Activated CD4-positive, alpha-beta T cell treated with anti-CD3 and anti-CD28 coated beads, Interleukin-2, amount 50 U/mL, for 16 hours (primary cell): ENCODE measurements around the gene AGPS.
"Not testable (repeated sequence)": the region's sequence is repeated elsewhere in the genome, so short reads cannot be mapped to it uniquely, and the experiment has no call there.

Experiments
- DNase-seq: peaks from one replicate; pipeline ENCODE4 v3.0.0-alpha.2; 2020

Gene AGPS

DNA sequence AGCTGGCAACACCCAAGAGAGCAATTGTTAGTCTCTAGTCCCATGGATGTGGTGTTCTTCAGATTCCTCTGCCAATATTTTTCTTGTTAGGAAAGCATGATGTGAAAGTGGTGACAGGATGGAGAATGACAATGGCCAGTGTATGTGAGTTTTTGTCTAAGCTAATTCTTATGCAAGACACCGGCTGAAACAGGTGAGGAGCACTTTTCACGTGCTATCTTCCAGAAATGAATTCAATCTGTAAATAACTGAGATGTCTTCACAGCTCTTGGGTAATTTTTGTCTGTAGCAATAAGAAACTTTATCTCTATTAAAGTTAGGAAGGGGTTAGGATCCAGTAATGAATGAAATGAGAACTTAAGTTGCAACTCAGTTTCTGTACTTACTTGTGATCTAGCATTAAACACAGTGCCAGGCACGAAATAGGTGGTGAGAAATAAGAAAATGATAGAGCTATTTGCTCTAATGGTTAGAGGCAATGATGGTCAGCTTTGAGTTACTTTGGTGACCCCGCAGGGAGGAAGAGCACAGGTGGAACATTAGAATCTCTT, 676 bp upstream of the AGPS start:
- DNase-seq = no peak

DNA sequence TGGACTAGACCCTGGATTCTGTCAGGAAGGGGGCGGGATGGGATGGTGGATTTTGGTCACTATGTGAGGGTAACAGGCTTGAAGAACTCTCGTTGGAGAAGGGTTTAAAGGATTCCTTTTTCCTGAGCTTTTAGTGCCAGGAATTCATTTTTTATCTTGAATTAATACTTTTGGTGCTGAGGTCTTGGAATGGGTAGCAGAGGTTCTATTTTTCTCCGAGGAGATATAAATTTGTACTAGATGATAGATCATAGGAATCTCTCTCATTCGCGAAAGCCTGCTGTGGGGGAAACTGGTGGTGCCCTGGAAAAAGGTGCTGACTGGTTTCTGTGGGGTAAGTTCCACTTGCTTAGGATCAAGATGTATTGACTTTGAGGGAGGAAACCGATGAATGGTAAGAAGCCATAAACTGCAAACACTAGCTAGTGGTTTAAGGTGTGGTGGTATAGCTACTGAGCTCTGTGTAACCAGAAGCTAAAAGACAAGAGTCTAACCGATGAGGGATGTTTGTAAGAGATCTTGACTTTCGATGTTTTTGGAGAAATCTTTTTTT, 706 bp downstream of the AGPS start:
- peak; percentile 28 for DNase-seq

DNA sequence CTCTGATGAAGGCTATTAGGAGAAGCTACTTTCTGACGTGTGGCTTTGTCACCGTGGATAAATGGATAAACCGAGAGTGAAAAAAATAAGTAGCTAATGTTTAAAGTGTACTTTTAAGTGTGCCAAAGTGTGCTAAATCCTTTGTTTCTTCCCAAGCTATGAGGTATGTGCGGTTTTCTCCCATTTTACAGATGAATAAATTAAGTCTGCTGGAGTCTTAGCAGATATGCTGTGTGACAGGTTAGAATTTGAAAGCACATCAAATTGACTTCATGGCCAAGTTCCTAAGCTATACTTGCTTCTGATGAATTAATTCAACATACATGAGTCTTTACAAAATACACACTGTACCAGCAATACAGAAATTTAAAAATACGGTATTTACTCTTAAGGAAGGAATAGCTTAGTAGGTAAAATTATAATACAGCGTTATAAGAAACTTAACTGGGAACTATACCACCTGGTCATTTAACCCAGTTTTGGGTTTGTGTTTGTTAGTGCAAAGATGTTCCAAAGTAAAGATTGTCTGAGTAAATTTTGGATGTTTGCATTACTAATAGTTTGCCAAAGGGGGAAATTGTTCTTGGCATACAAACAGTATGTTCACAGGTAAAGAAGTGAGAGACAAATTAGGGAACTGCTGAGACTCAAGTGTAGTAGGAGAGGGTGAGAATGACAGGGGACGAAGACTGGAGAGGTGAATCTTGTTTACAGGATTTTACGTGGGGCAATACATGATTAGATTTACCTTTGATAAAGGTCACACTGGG, 1.4 kb downstream of the AGPS start:
- DNase-seq = no peak

DNA sequence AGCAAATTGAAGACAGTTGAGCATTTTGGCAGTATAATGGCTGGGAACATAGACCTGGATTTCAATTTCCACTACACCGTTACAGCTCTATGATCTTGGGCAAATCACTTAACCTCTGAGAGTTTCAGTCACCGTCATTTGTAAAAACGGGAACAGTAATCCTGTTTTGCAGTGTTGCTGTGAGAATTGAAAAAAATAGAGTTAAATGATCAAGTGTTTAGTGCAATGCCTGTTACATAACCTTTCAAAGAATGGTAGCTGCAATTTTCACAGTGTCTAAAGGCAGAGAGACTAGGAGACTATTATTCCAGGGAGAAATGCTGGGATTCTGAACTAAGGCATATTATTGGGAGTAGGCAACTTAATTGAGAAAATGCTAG, 2.0 kb downstream of the AGPS start:
- no peak for DNase-seq

DNA sequence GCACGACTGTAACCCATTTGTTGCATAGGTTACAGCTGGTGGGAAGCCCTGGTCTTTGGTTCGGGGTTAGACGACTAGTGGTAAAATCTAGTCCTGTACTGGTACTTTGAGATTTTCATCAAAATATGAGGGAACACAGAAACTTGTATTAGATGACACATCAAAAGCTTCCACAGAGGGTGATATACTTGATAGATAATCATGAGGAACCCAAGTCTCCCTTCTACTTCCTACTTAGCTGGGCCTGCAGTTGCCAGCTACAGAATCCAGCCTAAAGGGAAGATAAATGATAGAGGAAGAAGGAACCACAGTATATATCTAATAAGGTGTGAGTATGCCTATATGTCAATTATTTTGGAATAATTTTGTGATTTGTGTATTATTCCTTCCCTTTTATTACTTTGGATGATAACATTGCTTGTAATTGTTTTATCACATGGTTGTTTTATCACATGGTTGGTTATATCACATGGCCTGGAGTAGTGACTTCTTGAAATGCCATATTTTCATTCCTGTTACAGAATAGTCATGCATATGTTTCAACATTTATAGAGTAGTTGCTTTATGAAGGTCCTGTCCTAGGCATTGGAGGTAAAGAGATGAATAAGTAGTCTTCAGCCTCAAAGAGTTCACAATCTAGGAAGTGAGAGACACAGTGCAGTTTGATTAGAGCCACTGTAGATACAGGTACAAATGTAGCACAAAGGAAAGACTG, 2.9 kb downstream of the AGPS start:
- DNase-seq = no peak

DNA sequence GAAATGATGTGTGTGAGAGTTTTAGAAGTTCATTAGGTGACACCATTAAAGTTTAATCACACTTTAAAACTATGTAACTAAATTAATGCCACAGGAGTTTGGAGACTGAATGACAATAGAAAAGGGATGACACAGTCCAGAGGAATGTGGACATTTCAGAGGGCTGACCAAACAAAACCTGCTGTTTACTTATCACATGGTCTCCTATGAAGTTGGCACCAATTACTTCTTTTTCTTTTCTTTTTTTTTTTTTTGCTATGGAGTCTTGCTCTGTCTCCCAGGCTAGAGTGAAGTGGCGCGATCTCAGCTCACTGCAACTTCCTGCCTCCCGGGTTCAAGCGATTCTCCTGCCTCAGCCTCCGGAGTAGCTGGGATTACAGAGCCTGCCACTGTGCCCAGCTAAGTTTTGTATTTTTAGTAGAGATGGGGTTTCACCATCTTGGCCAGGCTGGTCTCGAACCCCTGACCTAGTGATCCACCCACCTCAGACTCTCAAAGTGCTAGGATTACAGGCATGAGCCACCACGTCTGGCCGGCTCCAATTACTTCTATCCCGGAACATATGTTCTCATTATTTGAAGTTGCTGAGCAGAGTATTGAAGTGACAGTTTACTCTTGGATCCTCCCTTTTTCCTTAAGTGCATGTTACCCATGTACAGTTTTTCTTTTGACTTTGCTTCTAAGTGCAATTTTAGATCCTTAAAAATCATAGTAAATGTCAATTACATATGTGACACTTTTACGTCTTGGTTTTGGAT, 4.3 kb downstream of the AGPS start:
- DNase-seq = no peak

DNA sequence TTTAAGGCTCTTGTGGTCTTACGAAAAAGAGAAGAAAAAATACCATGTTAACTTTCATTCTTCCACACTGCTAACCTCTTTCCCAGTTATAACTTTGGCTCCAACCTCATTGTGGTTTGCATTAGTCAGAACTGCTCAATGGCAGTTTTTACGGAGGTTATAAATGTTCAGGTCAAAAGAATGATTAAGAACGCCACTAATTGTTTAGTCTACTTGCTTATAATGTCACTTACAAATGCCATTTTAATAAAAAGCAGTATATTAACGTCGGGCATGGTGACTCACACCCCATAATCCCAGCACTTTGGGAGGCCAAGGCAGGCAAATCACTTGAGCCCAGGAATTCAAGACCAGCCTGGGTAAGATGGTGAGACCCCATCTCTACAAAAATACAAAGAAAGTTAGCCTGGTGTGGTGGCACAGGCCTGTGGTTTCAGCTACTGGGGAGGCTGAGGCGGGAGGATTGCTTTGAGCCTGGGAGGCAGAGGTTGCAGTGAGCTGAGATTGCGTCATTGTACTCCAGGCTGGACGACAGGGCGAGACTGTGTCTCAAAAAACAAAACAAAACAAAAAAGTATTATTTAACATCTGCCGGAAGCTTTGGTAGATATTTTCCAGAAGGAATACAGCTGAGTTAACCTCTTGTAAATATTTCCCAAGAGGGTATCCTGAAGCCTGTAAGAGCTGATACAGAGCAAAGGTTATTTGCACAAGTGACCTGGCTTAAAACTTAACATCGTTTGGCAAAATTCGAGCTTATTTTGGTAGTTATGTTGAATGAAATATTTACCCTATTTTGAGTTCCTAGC, 5.1 kb downstream of the AGPS start:
- DNase-seq = peak; percentile 65

DNA sequence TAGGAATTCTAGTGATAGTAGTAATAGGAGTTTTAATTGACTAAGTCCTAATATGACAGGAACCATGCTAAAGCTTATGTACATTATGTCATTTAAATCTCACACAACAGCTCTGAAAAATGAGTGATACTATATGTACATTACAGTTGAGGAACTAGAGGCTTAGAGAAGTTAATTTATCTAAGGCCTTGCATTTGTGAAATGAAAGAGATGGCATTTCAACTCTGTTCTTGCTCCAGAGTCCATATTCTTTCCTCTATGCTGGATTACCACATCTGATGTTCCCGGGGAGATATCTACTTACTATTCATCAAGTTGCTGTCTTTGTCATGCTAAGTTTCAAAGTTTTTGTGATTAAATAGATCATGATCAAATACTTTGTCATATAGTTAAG, 5.7 kb downstream of the AGPS start:
- DNase-seq = no peak

DNA sequence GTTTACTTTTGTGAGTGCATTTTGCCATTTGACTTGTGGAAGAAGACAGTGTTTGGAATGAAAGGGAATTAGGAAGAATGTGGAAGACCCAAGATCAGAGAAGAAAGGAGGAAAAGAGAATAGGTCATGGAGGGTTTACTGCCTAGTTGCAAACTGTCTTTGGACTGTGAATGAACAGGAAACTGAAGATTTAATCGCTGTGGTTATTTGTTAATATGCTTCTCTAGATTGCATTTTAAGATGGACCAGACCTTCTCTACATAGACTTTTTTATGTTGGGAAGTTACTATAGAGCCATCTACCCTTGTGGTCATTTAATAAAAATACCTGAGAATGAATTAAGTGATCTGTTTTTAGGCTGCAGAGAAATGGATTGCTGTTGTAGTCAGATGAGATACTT, 6.2 kb downstream of the AGPS start:
- no peak for DNase-seq

DNA sequence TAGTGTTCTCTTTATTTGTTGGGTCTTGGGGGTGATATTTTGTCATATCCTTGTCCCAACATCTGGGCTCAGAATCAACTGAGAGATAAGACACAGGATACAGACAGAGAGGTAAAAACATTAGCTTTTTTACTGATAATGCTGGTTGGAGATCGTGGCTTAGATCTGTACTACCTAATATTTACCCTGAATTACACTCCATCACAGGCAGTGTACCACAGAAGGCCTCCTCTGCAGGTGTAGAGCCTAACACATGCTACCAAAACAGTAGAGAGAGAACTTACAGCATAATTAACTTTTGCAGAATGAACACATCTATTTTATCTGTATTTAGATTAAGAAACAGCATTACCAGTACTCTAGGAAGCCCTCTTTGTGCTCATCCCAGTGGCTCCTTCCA, 6.8 kb downstream of the AGPS start:
- DNase-seq = no peak

DNA sequence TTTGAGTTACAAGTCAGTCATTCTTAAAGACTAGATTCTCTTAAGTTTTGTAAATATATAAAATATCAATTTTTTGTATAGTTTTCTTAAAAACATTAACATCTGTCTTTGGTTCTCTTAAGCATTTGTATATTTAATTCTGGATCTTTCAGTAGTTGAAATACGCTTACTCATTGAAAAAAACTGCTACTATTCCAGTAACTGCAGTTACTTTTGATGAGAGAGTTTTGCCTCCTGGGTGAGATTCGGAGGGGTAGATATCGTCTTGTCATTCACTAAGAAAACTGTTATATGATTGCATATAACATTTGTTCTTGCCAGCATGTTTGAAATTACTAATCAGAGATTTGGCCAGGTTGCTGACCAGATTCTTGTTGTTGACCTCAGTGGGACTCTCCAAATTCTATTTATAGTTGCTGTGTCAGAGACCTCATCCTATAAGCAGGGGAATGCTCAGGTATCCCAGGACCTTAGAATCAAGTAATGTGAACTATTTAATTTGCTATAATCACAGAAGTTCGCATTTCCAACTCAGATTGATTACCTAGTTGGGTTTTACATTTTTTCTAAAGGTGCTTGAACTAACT, 7.9 kb downstream of the AGPS start:
- no peak for DNase-seq

DNA sequence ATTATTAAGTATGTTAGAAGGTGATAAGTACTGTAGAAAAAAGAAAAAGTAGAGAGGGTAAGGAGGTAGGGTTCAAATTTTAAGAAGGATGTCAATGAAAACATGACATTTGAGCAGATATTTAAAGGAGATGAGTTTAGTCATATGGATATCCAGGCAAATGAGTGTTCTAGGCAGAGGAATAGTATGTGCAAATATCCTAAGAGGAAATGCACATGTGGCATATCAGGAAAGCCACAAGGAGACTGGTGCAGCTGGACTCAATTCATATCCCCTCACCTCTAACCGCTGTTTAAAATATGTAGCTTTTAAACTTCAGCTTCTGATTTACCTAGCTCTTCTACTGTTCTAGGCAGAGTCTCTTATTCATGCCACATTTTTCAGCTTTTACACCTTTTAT, 9.5 kb downstream of the AGPS start:
- DNase-seq = no peak

DNA sequence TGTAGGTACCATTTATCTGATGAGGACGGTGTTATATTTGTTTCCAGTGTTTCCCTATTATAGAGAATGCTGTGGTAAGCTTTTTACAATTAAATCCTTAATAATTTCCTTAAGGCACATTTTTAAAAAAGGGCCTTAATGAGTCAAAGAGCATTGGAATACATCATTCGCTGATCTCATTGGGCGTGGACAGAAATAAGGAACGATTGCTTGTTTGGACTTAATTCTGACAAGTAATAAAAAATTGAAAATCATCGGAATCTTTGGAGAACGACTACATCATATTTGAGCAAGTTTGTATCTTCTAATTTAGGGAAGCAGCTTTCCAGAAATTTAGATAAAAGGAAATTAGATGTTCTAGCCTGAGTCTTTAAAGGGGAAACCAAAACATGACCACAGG, 11.3 kb downstream of the AGPS start:
- no peak for DNase-seq

DNA sequence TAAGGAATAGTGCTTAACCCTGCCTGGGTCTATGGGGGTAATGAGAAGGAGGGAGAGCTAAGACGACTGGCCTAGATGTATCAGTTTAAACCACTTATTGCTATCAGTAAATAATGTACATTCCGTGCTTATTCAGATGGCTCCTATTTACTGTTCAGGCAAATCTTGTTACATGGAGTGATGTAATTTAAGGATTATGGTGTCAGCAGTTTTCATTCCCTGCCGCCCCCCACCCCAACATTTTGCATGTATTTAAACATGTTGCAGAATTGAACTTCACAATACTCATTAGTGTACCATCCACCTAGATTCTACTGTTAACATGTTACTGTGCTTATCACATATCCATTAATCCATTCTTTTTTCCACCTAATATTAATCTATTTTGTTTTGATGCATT, 11.7 kb downstream of the AGPS start:
- DNase-seq = no peak

DNA sequence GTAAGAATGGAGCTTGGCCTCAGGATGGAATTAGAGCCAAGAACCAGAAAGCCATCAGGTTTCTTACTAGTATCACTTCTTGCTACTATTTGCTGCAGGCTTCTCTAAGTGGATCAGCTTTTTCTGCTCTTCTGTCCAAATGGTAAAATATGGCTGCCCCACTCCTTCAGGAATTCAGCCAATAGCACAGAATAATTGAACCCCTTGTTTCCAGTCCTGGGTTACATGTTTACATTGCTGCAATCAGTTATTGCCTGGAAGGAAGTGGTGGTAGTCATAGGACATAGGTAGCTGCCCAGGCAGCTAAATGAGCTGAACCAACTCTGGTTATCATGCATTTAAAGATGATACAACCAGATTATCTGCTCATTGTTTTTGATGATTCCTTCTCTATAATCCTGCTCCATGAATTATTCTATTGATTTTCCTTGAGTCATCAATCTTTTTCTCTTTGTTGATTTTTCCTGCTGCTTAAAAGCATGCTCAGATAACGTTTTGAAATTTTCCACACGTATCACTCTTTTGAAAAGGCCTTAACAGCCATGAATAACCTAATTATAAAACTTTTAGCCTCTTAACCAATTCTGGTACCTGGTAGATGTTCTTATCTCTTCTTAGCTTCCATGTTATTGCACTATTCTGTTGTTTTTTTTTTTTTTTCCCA, 12.6 kb downstream of the AGPS start:
- no peak for DNase-seq

DNA sequence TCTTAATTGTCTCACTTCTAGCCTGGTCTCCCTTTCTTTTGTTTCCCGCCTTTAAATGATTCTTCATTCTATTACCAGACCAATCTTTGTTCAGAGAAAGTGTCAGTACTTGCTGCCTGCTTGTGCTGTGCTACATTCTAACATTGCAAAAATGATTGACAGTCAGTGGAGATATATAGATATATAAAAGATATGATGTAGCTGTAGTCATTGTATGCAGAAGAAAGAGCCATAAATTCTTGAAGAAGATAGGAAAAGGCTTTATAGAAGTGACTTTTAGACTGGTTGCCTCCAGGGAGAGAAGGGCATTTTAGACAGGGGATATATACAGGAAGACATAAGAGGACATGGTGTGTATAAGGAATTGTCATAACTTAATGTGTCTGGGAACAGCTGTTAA, 13.6 kb downstream of the AGPS start:
- DNase-seq = no peak

DNA sequence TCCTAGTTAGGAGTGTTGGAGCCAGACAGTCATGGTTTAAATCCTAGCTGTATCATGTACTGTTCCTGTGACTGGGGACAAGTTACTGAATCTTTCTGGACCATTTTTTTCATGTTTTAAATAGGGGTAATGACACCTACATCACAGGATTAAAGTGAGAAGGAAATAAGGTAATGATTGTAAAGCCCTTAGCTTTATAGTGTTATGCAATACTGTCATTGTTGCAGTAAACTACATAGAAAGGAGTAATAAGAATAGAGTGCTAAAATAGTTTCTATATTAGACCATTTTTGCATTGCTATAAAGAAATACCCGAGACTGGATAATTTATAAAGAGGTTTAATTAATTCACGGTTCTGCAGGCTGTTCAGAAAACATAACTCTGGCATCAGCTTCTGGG, 14.5 kb downstream of the AGPS start:
- DNase-seq = no peak

DNA sequence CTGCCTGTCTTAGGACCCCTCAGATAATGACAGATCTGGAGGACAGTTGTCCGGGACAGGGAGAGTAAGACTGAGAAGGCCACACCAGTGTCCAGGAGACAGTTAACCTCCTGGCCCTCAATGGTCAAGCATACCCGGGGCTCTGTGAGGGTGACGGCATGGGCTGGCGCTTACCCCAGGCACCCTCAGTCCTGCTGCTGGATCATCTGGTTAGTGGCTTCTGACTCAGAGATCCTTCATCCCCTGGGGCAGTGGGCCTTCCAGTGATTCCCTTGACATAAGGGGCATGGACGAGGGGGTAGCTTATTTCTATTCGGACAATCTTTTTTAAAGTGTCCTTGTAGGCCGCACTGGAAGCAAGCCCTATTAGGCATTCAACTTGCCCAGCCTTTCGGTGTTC, 18.1 kb downstream of the AGPS start:
- DNase-seq = not testable (repeated sequence)

DNA sequence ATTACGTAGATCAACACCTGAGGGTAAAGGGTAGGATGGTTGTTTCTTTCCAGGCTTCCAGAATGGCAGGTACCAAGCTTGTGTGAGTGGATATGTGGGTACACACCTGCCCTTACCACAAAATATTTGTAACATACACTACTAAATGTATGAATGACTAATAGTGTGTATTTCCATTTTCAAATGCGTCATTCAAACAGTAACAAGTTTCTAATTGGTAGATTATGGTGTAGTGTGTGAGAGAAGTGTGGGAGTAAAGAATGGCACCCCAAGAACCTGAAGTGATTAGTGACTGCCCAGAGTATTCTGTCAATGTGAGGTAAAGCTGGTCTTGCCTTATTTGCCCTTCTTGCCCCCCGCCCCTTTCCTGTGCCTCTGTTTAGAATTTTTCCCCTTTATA, 21.1 kb downstream of the AGPS start:
- DNase-seq = no peak

DNA sequence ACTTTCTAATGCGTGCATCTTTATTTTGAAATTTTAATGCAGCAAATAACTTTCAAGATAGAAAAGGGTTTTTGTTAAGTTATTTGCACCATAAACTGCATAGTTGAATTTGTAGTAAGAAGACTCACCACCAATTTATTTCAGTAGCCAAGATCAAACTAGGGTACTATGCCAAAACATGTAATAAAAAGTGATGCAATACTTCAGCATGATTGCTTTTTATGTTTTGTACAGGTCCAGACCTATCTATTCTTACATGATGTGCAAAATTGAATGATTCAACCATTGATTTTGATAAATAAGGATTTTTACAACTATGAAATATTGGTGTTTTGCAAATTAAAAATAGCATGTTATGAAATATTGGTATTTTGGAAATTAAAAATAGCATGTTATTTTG, 26.7 kb downstream of the AGPS start:
- no peak for DNase-seq

DNA sequence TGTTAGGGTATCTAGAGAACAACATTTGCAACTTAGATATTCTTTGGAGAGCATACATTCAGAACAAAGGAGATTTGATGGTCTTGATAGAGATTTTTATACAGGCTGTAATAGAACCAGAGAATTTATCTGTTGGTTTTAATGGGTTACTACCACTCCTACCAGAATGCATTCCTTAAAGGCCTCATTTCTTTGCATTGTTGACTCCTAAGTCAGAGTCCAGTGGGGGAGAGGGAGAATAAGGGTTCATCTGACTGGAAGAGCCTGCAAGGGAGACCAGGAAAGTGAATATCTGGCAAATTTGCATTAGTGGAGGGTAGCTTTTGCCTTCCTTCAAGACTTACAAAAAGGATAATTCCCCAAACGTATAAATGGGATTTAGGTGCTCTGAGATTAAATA, 29.7 kb downstream of the AGPS start:
- no peak for DNase-seq

DNA sequence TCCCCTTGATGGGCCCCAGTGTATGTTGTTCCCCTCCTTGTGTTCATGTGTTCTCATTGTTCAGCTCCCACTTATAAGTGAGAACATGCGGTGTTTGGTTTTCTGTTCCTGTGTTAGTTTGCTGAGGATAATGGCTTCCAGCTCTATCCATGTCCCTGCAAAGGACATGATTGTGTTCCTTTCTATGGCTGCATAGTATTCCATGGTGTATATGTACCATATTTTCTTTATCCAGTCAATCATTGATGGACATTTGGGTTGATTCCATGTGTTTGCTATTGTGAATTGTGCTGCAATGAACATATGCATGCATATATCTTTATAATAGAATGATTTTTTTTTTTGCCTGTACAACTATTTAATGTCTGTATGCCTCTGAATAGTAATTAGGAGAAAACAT, 31.5 kb downstream of the AGPS start:
- not testable (repeated sequence) for DNase-seq
